A673 (cell line): ENCODE data around the gene PDE10A. TPM values are rescaled to one million over a fixed set of nuclear protein-coding genes. Genes with fewer than 3 reads are reported as not detected.
"Not testable (repeated sequence)": the region's sequence is repeated elsewhere in the genome, so short reads cannot be mapped to it uniquely, and the experiment has no call there.

Experiments used
- BruUV-seq: library from RNA; stranded (reverse); fragments of 400-500 nt; replicated peaks from 2 replicates; lab custom pipeline; 2021; lab: Mats Ljungman, UMichigan
- CTCF ChIA-PET: fragments of 300-600 bp; sonication (Branson Sonifier 250); formaldehyde crosslinking; loops from one replicate; lab custom pipeline; 2022; ENCODE audit warnings: antibody characterized with exemption; lab: Charles Lee
- POLR2A ChIA-PET: fragments of 300-600 bp; sonication (Branson Sonifier 250); formaldehyde crosslinking; loops from one replicate; lab custom pipeline; 2022; ENCODE audit warnings: antibody characterized with exemption; ENCODE audit not compliant: low non-redundant PET; lab: Charles Lee
- DNase-seq: peaks from one replicate; pipeline ENCODE4 v3.0.0-alpha.2; 2015; ENCODE audit warnings: low spot score
- H3K27ac ChIP-seq: fragments of 200-600 bp; sonication (generic); 2 replicates; pipeline ENCODE4 v1.5.1; 2016; ENCODE audit warnings: mixed run types, low read depth, mild to moderate bottlenecking, mixed read lengths, antibody characterized with exemption, low read length; ENCODE audit not compliant: poor library complexity, severe bottlenecking
- H3K27me3 ChIP-seq: fragments of 200-600 bp; sonication (generic); replicated peaks from 2 replicates; pipeline ENCODE4 v1.6.1; 2017; ENCODE audit warnings: mixed run types, low read depth, mild to moderate bottlenecking, mixed read lengths, antibody characterized with exemption, low read length; ENCODE audit not compliant: insufficient read depth, poor library complexity
- H3K36me3 ChIP-seq: fragments of 200-600 bp; sonication (generic); 2 replicates; pipeline ENCODE4 v1.6.1; 2016; ENCODE audit warnings: mixed run types, mild to moderate bottlenecking, mixed read lengths, antibody characterized with exemption, low read length; ENCODE audit not compliant: insufficient read depth, poor library complexity, severe bottlenecking
- H3K4me1 ChIP-seq: fragments of 200-600 bp; sonication (generic); 2 replicates; pipeline ENCODE4 v1.6.1; 2017; ENCODE audit warnings: mixed run types, mild to moderate bottlenecking, mixed read lengths, antibody characterized with exemption, low read length; ENCODE audit not compliant: insufficient read depth, poor library complexity, severe bottlenecking
- H3K4me3 ChIP-seq: fragments of 200-600 bp; sonication (generic); 2 replicates; pipeline ENCODE4 v1.5.1; 2016; ENCODE audit warnings: low read depth, mixed run types, mild to moderate bottlenecking, mixed read lengths, low read length; ENCODE audit not compliant: poor library complexity, severe bottlenecking
- H3K9me3 ChIP-seq: fragments of 200-600 bp; sonication (generic); 2 replicates; pipeline ENCODE4 v1.6.1; 2016; ENCODE audit warnings: mixed run types, low read depth, mild to moderate bottlenecking, mixed read lengths, antibody characterized with exemption, low read length; ENCODE audit not compliant: poor library complexity, severe bottlenecking
- EZH2 ChIP-seq: fragments of 200-600 bp; sonication (generic); IDR thresholded peaks from 2 replicates; pipeline ENCODE4 v1.6.1; 2017; ENCODE audit warnings: borderline replicate concordance, low read depth, mild to moderate bottlenecking, mixed read lengths, antibody characterized with exemption, low read length; ENCODE audit not compliant: poor library complexity, severe bottlenecking
- intact Hi-C: fragments of 100-400 bp; cut with micrococcal nuclease; formaldehyde crosslinking; loops from one replicate; pipeline ENCODE4 v1.10.0; 2022; ENCODE audit not compliant: unreplicated experiment
- total RNA-seq: library from RNA; stranded (reverse); gene quantifications from 2 replicates; pipeline ENCODE4 v1.2.3, GENCODE V29; 2021
- TF ChIP-seq, protein P1 (sequence below): fragments of 300-800, 200-600 bp; sonication (generic); conservative IDR thresholded peaks from 2 replicates; pipeline ENCODE4 v1.5.1; 2017; ENCODE audit warnings: low read depth, mild to moderate bottlenecking, antibody characterized with exemption, low read length, moderate library complexity, mixed read lengths

PDE10A gene
- total RNA-seq, 1 experiment from 2014 or later: 2.3 TPM

DNA sequence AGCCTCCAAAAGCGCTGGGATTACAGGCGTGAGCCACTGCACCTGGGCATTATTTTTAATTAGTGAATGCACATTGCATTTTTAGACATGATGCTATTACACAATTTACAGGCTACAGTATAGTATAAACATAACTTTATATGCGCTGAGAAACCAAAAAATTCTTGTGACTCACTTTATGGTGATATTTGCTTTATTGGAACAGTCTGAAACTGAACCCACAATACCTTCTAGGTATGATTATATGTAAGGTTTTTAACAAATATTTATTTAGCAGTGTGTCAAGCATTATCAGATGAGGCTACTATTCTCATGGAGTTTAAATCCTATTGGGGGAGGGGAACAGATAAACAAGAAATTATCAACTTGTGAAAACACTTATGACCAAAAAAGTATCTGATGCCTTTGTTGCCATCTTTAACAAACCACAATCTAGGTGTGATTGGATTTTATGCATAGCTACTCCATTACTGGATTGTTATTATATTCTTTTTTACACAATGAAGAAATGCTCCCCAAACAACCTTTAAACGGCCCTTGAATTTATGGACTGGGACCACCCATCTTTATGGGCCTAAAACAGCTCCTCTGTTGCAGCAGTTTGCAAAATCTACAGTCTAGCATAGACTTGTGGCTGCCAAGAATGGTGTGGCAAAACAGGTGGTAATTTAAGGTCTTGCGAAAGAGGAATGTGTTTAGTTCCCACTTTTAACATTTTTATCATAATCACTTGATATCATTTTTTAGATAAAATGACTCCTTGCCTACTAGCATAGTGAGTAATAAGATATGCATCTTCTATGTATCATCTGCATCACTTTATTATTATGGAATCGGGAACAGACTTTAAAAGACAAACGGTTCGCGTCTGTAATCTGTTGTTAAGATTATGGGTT is 194.5 kb downstream of the PDE10A start:
- Histone ChIP-seq H3K4me1 (no peaks in the 10 kb centered on the region), H3K27ac (no peak overlapping the region), H3K9me3 (no peaks in the 10 kb centered on the region), H3K27me3 (peaks cover 23% of the 10 kb centered on the region), H3K4me3 (no peak overlapping the region), H3K36me3 (no peaks in the 10 kb centered on the region)
- CTCF ChIA-PET: no interaction called here
- intact Hi-C loops: no loop called here
- no peak for DNase-seq
- POLR2A ChIA-PET: no interaction called here
- no peak for TF ChIP-seq EZH2
- TF ChIP-seq, protein P1, sequence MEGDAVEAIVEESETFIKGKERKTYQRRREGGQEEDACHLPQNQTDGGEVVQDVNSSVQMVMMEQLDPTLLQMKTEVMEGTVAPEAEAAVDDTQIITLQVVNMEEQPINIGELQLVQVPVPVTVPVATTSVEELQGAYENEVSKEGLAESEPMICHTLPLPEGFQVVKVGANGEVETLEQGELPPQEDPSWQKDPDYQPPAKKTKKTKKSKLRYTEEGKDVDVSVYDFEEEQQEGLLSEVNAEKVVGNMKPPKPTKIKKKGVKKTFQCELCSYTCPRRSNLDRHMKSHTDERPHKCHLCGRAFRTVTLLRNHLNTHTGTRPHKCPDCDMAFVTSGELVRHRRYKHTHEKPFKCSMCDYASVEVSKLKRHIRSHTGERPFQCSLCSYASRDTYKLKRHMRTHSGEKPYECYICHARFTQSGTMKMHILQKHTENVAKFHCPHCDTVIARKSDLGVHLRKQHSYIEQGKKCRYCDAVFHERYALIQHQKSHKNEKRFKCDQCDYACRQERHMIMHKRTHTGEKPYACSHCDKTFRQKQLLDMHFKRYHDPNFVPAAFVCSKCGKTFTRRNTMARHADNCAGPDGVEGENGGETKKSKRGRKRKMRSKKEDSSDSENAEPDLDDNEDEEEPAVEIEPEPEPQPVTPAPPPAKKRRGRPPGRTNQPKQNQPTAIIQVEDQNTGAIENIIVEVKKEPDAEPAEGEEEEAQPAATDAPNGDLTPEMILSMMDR: no peak
- no TSS peak for BruUV-seq

DNA sequence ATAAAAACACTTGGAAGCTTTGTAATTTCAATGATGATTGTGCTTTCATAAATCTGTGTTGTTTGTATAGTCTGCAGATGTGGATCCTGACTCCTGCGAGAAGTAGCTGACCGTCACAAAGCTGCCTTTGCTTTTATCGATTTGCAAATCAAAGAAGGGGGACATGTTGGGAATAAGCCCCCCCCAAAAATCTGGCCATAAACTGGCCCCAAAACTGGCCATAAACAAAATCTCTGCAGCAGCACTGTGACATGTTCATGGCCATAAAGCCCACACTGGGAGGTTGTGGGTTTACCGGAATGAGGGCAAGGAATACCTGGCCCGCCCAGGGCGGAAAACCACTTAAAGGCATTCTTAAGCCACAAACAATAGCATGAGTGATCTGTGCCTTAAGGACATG is 199.5 kb downstream of the PDE10A start:
- DNase-seq, H3K27me3 ChIP-seq, CTCF ChIA-PET, H3K4me3 ChIP-seq, intact Hi-C loops, H3K27ac ChIP-seq, POLR2A ChIA-PET, H3K4me1 ChIP-seq, H3K9me3 ChIP-seq, BruUV-seq, H3K36me3 ChIP-seq: not testable (repeated sequence)

DNA sequence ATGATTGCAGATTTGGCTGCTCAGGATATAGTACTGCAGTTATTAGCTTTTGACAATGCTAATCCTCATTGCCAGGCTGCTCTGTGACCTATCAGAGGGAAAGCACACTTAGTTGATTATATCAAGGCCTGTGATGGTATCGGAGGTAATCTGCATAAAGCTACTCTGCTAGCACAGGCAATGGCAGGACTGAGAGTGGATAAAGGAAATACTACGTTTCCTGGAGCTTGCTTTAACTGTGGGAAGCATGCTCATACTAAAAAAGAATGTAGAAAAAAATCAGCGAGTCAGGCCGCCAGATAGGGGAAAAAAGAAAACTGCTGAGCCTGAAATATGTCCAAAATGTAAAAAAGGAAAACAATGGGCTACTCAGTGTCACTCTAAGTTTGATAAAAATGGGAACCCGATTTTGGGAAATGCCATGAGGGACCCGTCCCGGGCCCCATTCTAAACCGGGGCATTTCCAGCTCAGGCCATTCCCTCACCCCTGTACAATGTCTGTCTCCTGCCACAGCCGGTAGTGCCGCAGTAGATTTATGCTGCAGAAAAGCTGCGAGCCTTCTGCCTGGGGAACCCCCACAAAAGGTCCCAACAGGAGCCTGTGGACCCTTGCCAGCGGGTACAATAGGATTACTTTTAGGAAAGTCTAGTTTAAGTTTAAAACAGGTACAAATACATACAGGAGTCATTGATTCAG is 203.3 kb downstream of the PDE10A start:
- CTCF ChIA-PET, DNase-seq, H3K27ac ChIP-seq, H3K4me1 ChIP-seq, BruUV-seq, POLR2A ChIA-PET, H3K4me3 ChIP-seq, H3K9me3 ChIP-seq, H3K36me3 ChIP-seq: not testable (repeated sequence)
- peaks cover 10% of the 10 kb centered on the region for H3K27me3 ChIP-seq
- intact Hi-C loops: loop anchor here (10.0 kb wide), 1 partner anchor 265 kb away; no protein-coding TSS in a partner anchor

DNA sequence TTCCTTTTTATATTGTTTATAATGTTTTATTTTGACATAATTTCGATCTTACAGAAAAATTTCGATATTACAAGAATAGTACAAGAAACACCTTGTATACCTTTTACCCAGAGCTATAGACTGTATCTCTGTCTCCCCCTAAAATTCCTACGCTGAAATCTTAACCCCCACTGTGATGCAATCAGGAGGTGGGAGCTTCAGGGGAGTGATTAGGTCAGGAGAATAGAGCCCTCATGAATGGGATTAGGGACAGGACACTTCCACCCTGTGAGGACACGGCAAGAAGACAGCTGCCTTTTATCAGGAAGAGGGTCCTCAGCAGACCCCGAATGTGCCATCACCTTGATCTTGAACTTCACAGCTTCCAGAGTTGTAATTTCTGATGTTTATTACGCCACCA is 204.9 kb downstream of the PDE10A start:
- TF ChIP-seq, protein P1: no peak
- TF ChIP-seq EZH2: no peak
- BruUV-seq: no TSS peak
- no peak for DNase-seq
- Histone ChIP-seq H3K9me3 (no peaks in the 10 kb centered on the region), H3K4me1 (no peaks in the 10 kb centered on the region), H3K27ac (no peak overlapping the region), H3K27me3 (peaks cover 10% of the 10 kb centered on the region), H3K36me3 (no peaks in the 10 kb centered on the region), H3K4me3 (no peak overlapping the region)
- POLR2A ChIA-PET: no interaction called here
- CTCF ChIA-PET: no interaction called here
- intact Hi-C loops: loop anchor here (10.0 kb wide), 1 partner anchor 267 kb away; no protein-coding TSS in a partner anchor
